Measurements from ENCODE around the gene SSH3. TPM values are rescaled to one million over a fixed set of nuclear protein-coding genes. Genes with fewer than 3 reads are reported as not detected.

The SSH3 gene
- total RNA-seq, 2 experiments from 2014 or later: 9.2 to 18.5 TPM

DNA sequence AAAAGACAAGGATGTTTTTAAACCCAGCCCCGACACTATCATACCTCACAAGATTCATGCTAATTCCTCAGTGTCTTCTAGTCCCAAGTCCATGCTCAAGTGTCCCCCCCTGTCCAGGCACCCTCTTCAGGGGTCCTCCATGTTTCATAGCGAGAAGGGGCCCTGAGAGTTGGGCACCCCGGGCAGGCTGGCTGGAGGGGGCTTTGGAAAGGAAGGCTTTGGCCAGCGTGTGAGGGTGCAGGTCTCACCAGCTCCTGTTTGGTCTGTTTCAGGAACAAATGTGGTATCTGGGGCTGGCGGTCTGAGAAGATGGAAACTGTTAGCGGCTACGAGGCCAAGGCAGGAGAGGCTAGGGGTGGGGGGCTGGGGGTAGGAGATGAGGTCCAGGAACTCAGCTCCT is 4.5 kb upstream of the SSH3 start:
- CTCF ChIA-PET (ENCODE audit: unreplicated experiment): interaction anchor here (0.6 kb wide), 1 partner anchor 37 kb away, joined by 6 read pairs; no protein-coding TSS in a partner anchor
- Histone ChIP-seq H3K27ac (ENCODE audit: low read depth, low read length, poor library complexity, severe bottlenecking) (no peak overlapping the region), H4K20me1 (ENCODE audit: insufficient read depth, low read length) (no peaks in the 10 kb centered on the region), H2AFZ (ENCODE audit: low read length) (no peak overlapping the region), H3K79me2 (ENCODE audit: insufficient read depth, low read depth, low read length) (peaks cover 3% of the 10 kb centered on the region; the same call in 1 of the 2 replicates), H3K4me1 (ENCODE audit: insufficient read depth, low read length, poor library complexity, severe bottlenecking) (no peaks in the 10 kb centered on the region), H3K4me2 (ENCODE audit: low read length) (no peak overlapping the region), H3K9me2 (ENCODE audit: insufficient read depth, low read length) (no peaks in the 10 kb centered on the region), H3K9me3 (ENCODE audit: low read length) (peaks cover 26% of the 10 kb centered on the region), H3K4me3 (ENCODE audit: low read depth, low read length, poor library complexity, severe bottlenecking) (no peak overlapping the region), H3K36me3 (ENCODE audit: insufficient read depth, low read length) (peaks cover 92% of the 10 kb centered on the region)
- TF ChIP-seq, protein P1, sequence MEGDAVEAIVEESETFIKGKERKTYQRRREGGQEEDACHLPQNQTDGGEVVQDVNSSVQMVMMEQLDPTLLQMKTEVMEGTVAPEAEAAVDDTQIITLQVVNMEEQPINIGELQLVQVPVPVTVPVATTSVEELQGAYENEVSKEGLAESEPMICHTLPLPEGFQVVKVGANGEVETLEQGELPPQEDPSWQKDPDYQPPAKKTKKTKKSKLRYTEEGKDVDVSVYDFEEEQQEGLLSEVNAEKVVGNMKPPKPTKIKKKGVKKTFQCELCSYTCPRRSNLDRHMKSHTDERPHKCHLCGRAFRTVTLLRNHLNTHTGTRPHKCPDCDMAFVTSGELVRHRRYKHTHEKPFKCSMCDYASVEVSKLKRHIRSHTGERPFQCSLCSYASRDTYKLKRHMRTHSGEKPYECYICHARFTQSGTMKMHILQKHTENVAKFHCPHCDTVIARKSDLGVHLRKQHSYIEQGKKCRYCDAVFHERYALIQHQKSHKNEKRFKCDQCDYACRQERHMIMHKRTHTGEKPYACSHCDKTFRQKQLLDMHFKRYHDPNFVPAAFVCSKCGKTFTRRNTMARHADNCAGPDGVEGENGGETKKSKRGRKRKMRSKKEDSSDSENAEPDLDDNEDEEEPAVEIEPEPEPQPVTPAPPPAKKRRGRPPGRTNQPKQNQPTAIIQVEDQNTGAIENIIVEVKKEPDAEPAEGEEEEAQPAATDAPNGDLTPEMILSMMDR (conservative IDR thresholded peaks at IDR 0.05; ENCODE audit: low read length): no peak
- no peak for TF ChIP-seq EZH2phosphoT487 (IDR thresholded peaks at IDR 0.05; ENCODE audit: borderline replicate concordance, low read depth, low read length)
- no TSS peak for BruUV-seq (replicated peaks)
- intact Hi-C loops (cut with micrococcal nuclease; ENCODE audit: unreplicated experiment): no loop called here
- POLR2A ChIA-PET: no interaction called here
- DNase-seq (ENCODE audit: low spot score): no peak

DNA sequence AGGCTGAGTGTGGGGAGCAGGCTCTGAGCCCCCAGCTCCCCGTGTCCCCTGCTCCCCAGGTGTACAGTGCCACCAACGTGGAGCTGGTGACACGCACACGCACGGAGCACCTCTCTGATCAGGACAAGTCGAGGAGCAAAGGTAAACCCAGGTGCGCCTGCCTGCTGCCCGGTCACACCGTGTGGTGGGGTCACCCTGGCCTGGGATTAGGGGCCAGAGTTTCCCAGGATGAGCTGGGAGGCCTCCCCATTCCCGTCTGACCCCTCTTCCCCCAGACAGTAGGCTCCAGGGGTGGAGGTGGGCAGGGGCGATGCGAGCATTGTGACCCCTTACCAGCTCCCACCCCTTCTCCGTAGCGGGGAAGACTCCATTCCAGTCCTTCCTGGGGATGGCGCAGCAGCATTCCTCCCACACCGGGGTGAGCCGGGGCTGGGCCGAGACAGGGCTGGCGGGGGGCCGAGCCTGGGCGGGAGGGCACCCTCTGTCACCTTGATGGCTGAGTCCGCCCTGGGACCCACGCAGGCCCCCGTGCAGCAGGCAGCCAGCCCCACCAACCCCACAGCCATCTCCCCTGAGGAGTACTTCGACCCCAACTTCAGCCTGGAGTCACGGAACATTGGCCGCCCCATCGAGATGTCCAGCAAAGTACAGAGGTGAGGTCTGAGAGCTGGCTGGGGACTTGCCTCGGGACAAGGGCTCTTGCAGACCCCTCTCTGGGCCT is 3.7 kb upstream of the SSH3 start:
- Histone ChIP-seq H3K4me3 (ENCODE audit: low read depth, low read length, poor library complexity, severe bottlenecking) (no peak overlapping the region), H3K9me3 (ENCODE audit: low read length) (peaks cover 18% of the 10 kb centered on the region), H4K20me1 (ENCODE audit: insufficient read depth, low read length) (no peaks in the 10 kb centered on the region), H3K36me3 (ENCODE audit: insufficient read depth, low read length) (peaks cover 88% of the 10 kb centered on the region), H3K79me2 (ENCODE audit: insufficient read depth, low read depth, low read length) (peaks cover 3% of the 10 kb centered on the region; the same call in 1 of the 2 replicates), H3K4me2 (ENCODE audit: low read length) (no peak overlapping the region), H3K4me1 (ENCODE audit: insufficient read depth, low read length, poor library complexity, severe bottlenecking) (no peaks in the 10 kb centered on the region), H3K27ac (ENCODE audit: low read depth, low read length, poor library complexity, severe bottlenecking) (no peak overlapping the region), H3K9me2 (ENCODE audit: insufficient read depth, low read length) (no peaks in the 10 kb centered on the region), H2AFZ (ENCODE audit: low read length) (no peak overlapping the region)
- ChIA-PET CTCF (ENCODE audit: unreplicated experiment) (no interaction called here), POLR2A (no interaction called here)
- TF ChIP-seq EZH2phosphoT487 (IDR thresholded peaks at IDR 0.05; ENCODE audit: borderline replicate concordance, low read depth, low read length): no peak
- TF ChIP-seq, protein P1 (conservative IDR thresholded peaks at IDR 0.05; ENCODE audit: low read length): no peak
- DNase-seq (ENCODE audit: low spot score): no peak
- intact Hi-C loops (cut with micrococcal nuclease; ENCODE audit: unreplicated experiment): no loop called here
- BruUV-seq (replicated peaks): no TSS peak

DNA sequence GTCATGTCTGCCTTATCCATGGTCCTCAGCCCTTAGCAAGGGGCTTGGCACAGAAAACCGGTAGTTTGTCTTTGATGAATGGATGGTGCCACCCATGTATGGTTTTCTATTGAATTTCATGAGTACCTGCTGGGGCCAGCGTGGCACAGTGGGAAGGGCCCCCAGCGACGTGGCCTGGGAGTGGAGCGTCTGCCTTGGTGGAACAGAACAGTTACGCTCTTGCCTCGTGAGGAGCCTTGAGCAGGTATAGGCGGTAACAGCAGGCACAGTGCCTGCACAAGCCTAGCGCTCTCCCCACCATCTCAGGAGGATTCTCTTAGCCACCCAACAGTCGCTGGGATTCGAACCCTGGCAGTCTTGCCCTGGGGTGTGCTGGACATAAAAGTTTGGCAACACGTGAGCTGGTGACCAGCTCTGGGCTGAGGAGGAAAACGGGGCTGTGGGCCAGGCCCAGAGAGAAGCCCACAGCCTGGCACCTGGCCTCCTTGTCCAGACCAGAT is 3.0 kb upstream of the SSH3 start:
- H3K36me3 ChIP-seq (ENCODE audit: insufficient read depth, low read length): peaks cover 81% of the 10 kb centered on the region
- H2AFZ ChIP-seq (ENCODE audit: low read length): no peak overlapping the region
- no peak for DNase-seq (ENCODE audit: low spot score)
- no peak overlapping the region for H3K4me2 ChIP-seq (ENCODE audit: low read length)
- no peak overlapping the region for H3K4me3 ChIP-seq (ENCODE audit: low read depth, low read length, poor library complexity, severe bottlenecking)
- no peaks in the 10 kb centered on the region for H3K9me2 ChIP-seq (ENCODE audit: insufficient read depth, low read length)
- BruUV-seq (replicated peaks): no TSS peak
- ChIA-PET CTCF (ENCODE audit: unreplicated experiment) (no interaction called here), POLR2A (no interaction called here)
- peaks cover 13% of the 10 kb centered on the region for H3K9me3 ChIP-seq (ENCODE audit: low read length)
- H3K79me2 ChIP-seq (ENCODE audit: insufficient read depth, low read depth, low read length): peaks cover 3% of the 10 kb centered on the region; the same call in 1 of the 2 replicates
- no peaks in the 10 kb centered on the region for H4K20me1 ChIP-seq (ENCODE audit: insufficient read depth, low read length)
- no peak for TF ChIP-seq EZH2phosphoT487 (IDR thresholded peaks at IDR 0.05; ENCODE audit: borderline replicate concordance, low read depth, low read length)
- TF ChIP-seq, protein P1 (conservative IDR thresholded peaks at IDR 0.05; ENCODE audit: low read length): no peak
- intact Hi-C loops (cut with micrococcal nuclease; ENCODE audit: unreplicated experiment): no loop called here
- H3K4me1 ChIP-seq (ENCODE audit: insufficient read depth, low read length, poor library complexity, severe bottlenecking): no peaks in the 10 kb centered on the region
- no peak overlapping the region for H3K27ac ChIP-seq (ENCODE audit: low read depth, low read length, poor library complexity, severe bottlenecking)

Measured in OCI-LY7 (cell line).